Keratinocyte (primary cell): ENCODE results near the gene CHODL. TPM values are rescaled to one million over a fixed set of nuclear protein-coding genes. Genes with fewer than 3 reads are reported as not detected.

Experiments
- DNase-seq: peaks from one replicate; pipeline ENCODE4 v3.0.0-alpha.2; 2011; ENCODE audit warnings: low read depth, missing footprints, low spot score
- FAIRE-seq: peaks from 2 replicates; lab custom pipeline; 2011; peaks lifted over from hg19 to GRCh38; lab: Jason Lieb, UNC
- H2AFZ ChIP-seq: 2 replicates; pipeline ENCODE4 v1.6.0; 2012; ENCODE audit warnings: low read length, control low read depth, inconsistent platforms; ENCODE audit not compliant: control insufficient read depth
- H3K27ac ChIP-seq: 2 replicates; pipeline ENCODE4 v1.5.1; 2011; ENCODE audit warnings: low read length; ENCODE audit not compliant: control insufficient read depth, insufficient read depth
- H3K27me3 ChIP-seq: 3 replicates; pipeline ENCODE4 v1.6.0; 2011; ENCODE audit warnings: low read length; ENCODE audit not compliant: control insufficient read depth, insufficient read depth; ENCODE audit errors: extremely low read depth
- H3K36me3 ChIP-seq, 2 experiments: 2 replicates in 1 of 2; 3 replicates in 1 of 2; pipeline ENCODE4 v1.5.1; 2011; ENCODE audit warnings: low read length in 2 of 2, mild to moderate bottlenecking in 1 of 2; ENCODE audit not compliant: control insufficient read depth in 2 of 2, insufficient read depth in 2 of 2; ENCODE audit errors: extremely low read depth in 1 of 2
- H3K4me1 ChIP-seq: 3 replicates; pipeline ENCODE4 v1.5.1; 2011; ENCODE audit warnings: low read length; ENCODE audit not compliant: control insufficient read depth, insufficient read depth; ENCODE audit errors: extremely low read depth
- H3K4me2 ChIP-seq: 3 replicates; pipeline ENCODE4 v1.6.0; 2011; ENCODE audit warnings: low read depth, low read length; ENCODE audit not compliant: control insufficient read depth, insufficient read depth; ENCODE audit errors: extremely low read depth
- H3K4me3 ChIP-seq, 3 experiments: fragments of 200-600 bp in 1 of 3; sonication (generic) in 1 of 3; 2 replicates in 2 of 3; 3 replicates in 1 of 3; pipeline ENCODE4 v1.5.1; 2011 to 2016; ENCODE audit warnings: low read length in 3 of 3, mild to moderate bottlenecking in 3 of 3, control low read depth in 2 of 3, inconsistent platforms in 1 of 3, low read depth in 1 of 3, mixed read lengths in 1 of 3, mixed run types in 1 of 3, moderate library complexity in 1 of 3; ENCODE audit not compliant: control insufficient read depth in 2 of 3, insufficient read depth in 2 of 3; ENCODE audit errors: extremely low read depth in 1 of 3
- H3K79me2 ChIP-seq: 2 replicates; pipeline ENCODE4 v1.6.0; 2012; ENCODE audit warnings: low read length; ENCODE audit not compliant: control insufficient read depth, insufficient read depth
- H3K9ac ChIP-seq: 3 replicates; pipeline ENCODE4 v1.6.0; 2011; ENCODE audit warnings: low read length; ENCODE audit not compliant: control insufficient read depth, insufficient read depth; ENCODE audit errors: extremely low read depth
- H3K9me1 ChIP-seq: 3 replicates; pipeline ENCODE4 v1.6.0; 2011; ENCODE audit warnings: low read length; ENCODE audit not compliant: control insufficient read depth, insufficient read depth; ENCODE audit errors: extremely low read depth
- H3K9me3 ChIP-seq: 2 replicates; pipeline ENCODE4 v1.5.1; 2012; ENCODE audit warnings: low read depth, low read length; ENCODE audit not compliant: control insufficient read depth
- H4K20me1 ChIP-seq: 3 replicates; pipeline ENCODE4 v1.6.0; 2011; ENCODE audit warnings: low read length; ENCODE audit not compliant: control insufficient read depth, insufficient read depth; ENCODE audit errors: extremely low read depth
- EZH2 ChIP-seq: IDR thresholded peaks from one replicate; pipeline ENCODE4 v1.6.1; 2012; ENCODE audit warnings: inconsistent platforms, mild to moderate bottlenecking, low read length, moderate library complexity
- dilution Hi-C: fragments of 300-500 bp; cut with MboI; formaldehyde crosslinking; loops from one replicate; pipeline ENCODE4 v1.7.0; 2020; ENCODE audit warnings: low sequenced_read_pairs; ENCODE audit not compliant: extremely low pct_ligation_motif_present
- polyA plus RNA-seq, 5 experiments: library from polyadenylated mRNA; depleted of rRNA in 3 of 5; stranded (reverse) in 3 of 5; stranded (forward) in 1 of 5; unstranded in 1 of 5; fragments of >200 nt; gene quantifications; 1 replicate in 1 of 5; 2 replicates in 3 of 5; 3 replicates in 1 of 5; pipeline versions ENCODE4 v1.2.1 to v1.2.3, GENCODE V29; 2011 to 2012; ENCODE audit warnings: missing spikeins in 2 of 5, low read depth in 1 of 5, low replicate concordance in 1 of 5
- TF ChIP-seq, protein P1 (sequence below), 3 experiments: IDR thresholded peaks in 1 of 3; conservative IDR thresholded peaks in 1 of 3; optimal IDR thresholded peaks in 1 of 3; 2 replicates in 2 of 3; 3 replicates in 1 of 3; pipeline versions ENCODE3 to v1.5.1; 2011; ENCODE audit warnings: low read length in 3 of 3, mild to moderate bottlenecking in 3 of 3, moderate library complexity in 2 of 3, control low read depth in 1 of 3, inconsistent platforms in 1 of 3; ENCODE audit not compliant: insufficient read depth in 2 of 3; ENCODE audit errors: extremely low read depth in 1 of 3

CHODL gene
- polyA plus RNA-seq, 1 donor (not counting 4 experiments of a cell fraction or from before 2014, with no cell fraction given), result 1.4 TPM

DNA sequence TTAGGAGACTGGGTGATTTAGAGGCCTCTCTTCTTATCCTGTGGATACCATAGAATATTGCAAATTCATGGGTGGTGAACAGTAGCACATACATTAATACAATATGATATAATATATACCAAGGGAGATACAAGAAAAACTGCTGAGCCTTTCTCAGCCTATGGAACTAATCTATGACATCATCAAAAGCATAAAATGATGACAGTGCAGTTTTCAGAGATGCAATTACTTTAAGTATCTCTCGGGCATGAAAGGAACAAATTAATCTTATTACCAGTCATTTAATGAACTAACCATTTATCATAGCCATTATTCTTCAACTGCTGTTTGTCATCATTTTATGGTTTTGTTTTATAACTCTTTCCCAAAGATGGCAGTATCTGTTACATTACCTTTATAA, 3.5 kb downstream of the CHODL start:
- Histone ChIP-seq H3K36me3 (no peaks in the 10 kb centered on the region), H3K9ac (no peak overlapping the region), H4K20me1 (no peaks in the 10 kb centered on the region), H3K79me2 (no peaks in the 10 kb centered on the region), H2AFZ (no peak overlapping the region), H3K4me1 (no peaks in the 10 kb centered on the region), H3K27ac (no peak overlapping the region), H3K4me3 (no peak overlapping the region), H3K4me2 (no peak overlapping the region), H3K27me3 (peaks cover 22% of the 10 kb centered on the region), H3K9me3 (no peaks in the 10 kb centered on the region), H3K9me1 (no peaks in the 10 kb centered on the region)
- dilution Hi-C loops, result no loop called here
- DNase-seq (no peak), FAIRE-seq (no peak)
- no peak for TF ChIP-seq EZH2
- TF ChIP-seq, protein P1, sequence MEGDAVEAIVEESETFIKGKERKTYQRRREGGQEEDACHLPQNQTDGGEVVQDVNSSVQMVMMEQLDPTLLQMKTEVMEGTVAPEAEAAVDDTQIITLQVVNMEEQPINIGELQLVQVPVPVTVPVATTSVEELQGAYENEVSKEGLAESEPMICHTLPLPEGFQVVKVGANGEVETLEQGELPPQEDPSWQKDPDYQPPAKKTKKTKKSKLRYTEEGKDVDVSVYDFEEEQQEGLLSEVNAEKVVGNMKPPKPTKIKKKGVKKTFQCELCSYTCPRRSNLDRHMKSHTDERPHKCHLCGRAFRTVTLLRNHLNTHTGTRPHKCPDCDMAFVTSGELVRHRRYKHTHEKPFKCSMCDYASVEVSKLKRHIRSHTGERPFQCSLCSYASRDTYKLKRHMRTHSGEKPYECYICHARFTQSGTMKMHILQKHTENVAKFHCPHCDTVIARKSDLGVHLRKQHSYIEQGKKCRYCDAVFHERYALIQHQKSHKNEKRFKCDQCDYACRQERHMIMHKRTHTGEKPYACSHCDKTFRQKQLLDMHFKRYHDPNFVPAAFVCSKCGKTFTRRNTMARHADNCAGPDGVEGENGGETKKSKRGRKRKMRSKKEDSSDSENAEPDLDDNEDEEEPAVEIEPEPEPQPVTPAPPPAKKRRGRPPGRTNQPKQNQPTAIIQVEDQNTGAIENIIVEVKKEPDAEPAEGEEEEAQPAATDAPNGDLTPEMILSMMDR (optimal IDR thresholded peaks at IDR 0.05 in 1 of 3, IDR thresholded peaks at IDR 0.05 in 1 of 3, conservative IDR thresholded peaks at IDR 0.05 in 1 of 3; ENCODE audit: extremely low read depth in 1 of 3, insufficient read depth in 2 of 3, low read length in 3 of 3), result no peak

DNA sequence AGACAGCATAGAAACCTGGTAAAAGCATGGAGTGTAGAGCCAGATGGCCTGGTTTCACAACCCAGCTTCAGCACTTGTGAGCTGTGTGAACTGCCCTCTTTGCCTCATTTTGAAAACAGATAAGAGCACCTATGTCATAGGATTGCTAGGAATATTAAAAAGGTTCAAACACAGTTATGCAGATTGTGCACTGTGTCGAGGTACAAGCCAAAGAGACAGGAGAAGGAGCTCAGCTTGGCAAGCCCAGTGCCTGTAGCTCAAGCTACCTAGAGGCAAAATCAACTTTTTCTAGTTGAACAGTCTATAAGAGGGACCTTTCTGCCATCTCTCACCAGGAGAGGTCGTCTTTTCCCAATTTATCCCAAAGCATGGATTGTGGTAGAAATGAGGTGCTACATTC, 5.0 kb downstream of the CHODL start:
- TF ChIP-seq EZH2, result no peak
- TF ChIP-seq, protein P1 (optimal IDR thresholded peaks at IDR 0.05 in 1 of 3, IDR thresholded peaks at IDR 0.05 in 1 of 3, conservative IDR thresholded peaks at IDR 0.05 in 1 of 3; ENCODE audit: extremely low read depth in 1 of 3, insufficient read depth in 2 of 3, low read length in 3 of 3), result peak in 1 of 3 experiments; percentile 7
- Histone ChIP-seq H3K79me2 (no peaks in the 10 kb centered on the region), H2AFZ (no peak overlapping the region), H3K27ac (no peak overlapping the region), H3K4me2 (no peak overlapping the region), H3K9ac (no peak overlapping the region), H3K36me3 (no peaks in the 10 kb centered on the region), H3K4me3 (no peak overlapping the region), H3K4me1 (no peaks in the 10 kb centered on the region), H4K20me1 (no peaks in the 10 kb centered on the region), H3K9me1 (no peaks in the 10 kb centered on the region), H3K27me3 (peaks cover 15% of the 10 kb centered on the region), H3K9me3 (no peaks in the 10 kb centered on the region)
- DNase-seq (no peak), FAIRE-seq (no peak)
- dilution Hi-C loops, result no loop called here
